Stimulated activated CD8-positive, alpha-beta memory T cell treated with anti-CD3 and anti-CD28 coated beads, Interleukin-15, amount 100 ng/mL, for 4 hours (primary cell): ENCODE results near the gene AGAP2.

Source experiments
- DNase-seq, 2 donors: peaks; one replicate each; pipeline ENCODE4 v3.0.0-alpha.2; 2020; ENCODE audit warnings: low read depth in 2 of 2

Gene AGAP2

DNA sequence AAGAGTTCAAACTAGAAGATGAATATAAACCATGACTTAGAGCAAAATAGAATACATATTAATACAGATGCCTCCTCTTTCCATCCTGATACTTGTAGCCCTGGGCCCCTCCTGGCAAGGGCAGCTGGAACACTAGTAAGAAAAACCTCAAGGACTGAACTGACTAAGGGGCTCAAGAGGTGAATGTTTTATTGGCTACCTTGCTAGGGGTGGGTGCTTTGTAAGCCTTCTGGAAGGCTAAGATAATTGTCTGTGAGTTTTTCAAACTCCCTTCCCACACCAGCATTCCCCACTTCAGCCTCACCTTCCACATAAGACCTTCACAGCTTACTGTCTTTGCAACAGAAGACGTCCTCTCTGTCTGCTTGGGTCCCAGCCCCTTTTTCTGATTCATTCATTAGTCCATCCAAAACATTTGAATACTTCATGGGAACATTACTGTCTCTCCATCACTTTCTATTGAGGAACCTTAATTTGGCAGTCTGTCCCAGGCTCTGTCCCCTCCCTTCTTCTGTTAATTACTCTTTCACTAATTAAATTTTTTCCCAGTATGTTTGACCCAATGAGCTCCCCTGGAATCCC is 15.3 kb upstream of the AGAP2 start:
- DNase-seq: no peak

DNA sequence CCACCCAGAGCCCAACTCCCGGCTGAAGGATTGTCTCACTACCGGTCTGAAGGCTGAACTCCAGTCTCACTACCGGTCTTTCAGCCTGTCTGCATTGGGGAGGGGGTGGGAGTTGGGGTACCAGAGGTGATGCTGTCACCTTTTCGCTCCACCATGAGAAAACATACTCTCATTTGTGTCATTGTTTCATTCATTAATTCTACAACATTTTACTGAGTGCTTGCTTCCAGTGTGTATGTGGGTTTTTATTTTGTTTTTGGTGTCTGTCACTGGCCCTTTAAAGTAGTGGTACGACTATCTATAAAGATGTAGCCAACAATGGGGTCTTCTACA is 14.1 kb upstream of the AGAP2 start:
- DNase-seq: no peak

DNA sequence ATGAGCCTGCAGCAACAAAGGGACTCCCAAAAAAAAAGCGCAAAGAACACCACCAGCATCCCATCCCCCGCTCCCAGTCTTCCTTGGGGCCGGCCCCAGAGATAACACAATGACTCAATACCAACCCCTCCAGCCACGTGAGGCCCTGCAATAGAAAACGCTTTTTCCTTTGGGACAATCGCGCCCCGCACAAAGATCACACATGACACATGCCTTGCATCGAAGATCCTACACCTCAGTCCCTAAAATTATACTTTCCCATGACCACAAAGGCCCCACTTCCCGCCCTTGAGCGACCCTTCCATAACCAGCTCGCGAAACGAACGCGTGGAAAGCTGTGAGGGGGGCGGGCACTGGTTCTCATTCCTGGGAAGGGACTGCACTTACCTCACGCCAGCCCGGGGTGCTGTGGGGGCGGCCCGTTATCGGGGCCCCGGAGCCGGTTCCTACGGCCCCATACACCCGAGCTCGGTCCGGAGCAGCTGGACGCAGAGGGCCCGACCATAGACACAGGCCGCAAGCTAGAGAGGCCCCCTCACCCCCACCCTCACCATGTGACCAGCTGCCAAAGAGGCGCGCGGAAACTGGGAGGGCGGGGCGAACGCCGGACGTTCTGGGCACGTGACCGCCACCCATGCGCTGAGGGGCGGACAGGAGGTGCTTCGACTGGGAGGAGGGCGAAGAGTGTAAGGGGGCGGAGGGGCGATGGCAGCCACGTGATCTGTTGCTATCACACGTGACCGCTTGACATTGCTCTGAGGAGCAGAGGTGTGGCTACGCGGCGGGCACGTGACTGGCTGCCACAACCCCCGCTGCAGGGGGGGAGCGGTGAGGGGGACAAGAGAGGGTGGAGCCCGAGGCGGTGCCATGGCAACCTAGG is 13.5 kb upstream of the AGAP2 start, which contains the start of gene CDK4:
CDK4 (minus strand) TSS at position 523 of the 880 bp plus-strand sequence. CDS start 593 bp downstream, outside the sequence.
- peak; percentile 98 to 99 for DNase-seq

DNA sequence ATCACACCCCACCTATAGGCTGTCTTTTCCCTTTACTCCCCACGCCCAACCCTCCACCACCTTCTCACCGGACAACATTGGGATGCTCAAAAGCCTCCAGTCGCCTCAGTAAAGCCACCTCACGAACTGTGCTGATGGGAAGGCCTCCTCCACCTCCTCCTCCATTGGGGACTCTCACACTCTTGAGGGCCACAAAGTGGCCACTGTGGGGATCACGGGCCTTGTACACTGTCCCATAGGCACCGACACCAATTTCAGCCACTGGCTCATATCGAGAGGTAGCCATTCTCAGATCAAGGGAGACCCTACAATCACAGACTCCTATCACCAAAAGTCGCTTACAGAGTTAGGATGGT is 12.9 kb upstream of the AGAP2 start:
- no peak for DNase-seq

DNA sequence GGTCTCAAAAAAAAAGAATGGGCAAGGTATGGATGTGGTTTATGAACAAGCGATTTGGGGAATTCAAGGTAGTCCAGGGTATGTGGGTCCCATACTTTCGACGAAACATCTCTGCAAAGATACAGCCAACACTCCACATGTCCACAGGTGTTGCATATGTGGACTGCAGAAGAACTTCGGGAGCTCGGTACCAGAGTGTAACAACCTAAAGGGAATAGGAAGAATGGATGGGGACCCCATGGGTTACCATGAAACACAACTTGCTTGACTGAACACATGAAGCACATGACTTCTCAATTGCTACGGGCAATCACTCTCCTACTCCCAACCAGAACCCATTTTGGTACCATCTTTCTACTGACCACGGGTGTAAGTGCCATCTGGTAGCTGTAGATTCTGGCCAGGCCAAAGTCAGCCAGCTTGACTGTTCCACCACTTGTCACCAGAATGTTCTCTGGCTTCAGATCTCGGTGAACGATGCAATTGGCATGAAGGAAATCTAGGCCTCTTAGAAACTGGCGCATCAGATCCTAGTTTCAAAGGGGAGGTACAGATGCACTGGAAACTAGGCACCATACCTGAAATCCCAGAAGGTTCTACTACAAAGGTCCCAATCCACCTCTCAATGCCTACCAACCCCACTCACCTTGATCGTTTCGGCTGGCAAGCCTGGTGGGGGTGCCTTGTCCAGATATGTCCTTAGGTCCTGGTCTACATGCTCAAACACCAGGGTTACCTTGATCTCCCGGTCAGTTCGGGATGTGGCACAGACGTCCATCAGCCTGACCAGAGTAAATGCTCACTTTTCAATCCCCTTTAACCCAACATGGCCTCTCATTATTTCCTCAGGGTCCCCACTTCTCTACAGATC is 12.3 kb upstream of the AGAP2 start:
- no peak for DNase-seq

DNA sequence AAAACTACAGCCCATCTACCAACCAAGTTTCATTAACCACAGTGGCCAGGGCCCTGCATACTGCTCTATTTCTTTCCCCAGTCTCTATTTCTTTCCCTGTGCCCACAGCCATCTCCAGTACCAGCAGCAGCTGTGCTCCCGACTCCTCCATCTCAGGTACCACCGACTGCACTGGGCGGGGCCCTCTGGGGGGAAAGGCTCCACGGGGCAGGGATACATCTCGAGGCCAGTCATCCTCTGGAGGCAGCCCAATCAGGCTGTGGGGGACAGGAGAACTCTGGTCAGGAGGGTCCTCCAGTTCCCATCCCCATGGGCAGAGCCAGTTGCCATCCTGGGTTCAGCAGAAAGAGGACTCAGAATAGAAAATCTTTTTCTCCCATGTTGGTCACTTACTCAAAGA is 10.5 kb upstream of the AGAP2 start:
- no peak for DNase-seq

DNA sequence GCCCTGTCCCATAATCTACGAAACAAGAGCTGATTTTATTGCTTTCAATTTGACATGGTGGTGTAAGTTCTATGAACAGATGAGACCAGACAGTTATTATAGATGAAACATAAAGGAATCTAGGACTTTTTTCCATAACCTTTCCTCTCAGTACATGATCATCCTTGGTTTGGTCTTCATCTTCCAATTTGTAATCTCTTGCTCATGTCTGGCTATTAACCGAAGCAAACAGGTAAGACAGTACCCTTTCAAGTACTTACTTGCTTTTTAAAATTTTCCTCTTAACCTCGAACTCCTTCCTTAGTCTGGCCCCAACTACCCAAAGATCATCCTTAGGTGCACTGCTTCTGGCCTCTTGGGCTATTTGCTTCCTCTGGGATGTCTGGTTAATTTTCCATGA is 7.5 kb upstream of the AGAP2 start:
- no peak for DNase-seq

DNA sequence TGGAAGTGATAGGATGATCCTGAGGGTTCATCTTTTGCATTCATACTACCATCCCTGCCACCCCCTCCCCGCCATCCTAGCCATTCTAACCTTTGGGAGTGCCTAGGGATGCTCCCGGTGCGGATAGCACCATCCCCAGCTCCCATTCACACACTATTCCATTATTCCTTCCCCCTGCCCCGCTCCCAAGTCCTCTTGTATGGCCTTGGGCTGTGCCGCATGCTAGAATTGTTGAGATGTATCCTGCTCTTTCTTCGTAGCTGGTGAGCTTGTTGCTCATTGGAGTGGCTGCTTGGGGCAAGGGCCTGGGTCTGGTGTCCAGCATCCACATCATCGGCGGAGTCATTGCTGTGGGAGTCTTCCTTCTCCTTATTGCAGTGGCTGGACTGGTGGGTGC is 6.9 kb upstream of the AGAP2 start:
- no peak for DNase-seq

DNA sequence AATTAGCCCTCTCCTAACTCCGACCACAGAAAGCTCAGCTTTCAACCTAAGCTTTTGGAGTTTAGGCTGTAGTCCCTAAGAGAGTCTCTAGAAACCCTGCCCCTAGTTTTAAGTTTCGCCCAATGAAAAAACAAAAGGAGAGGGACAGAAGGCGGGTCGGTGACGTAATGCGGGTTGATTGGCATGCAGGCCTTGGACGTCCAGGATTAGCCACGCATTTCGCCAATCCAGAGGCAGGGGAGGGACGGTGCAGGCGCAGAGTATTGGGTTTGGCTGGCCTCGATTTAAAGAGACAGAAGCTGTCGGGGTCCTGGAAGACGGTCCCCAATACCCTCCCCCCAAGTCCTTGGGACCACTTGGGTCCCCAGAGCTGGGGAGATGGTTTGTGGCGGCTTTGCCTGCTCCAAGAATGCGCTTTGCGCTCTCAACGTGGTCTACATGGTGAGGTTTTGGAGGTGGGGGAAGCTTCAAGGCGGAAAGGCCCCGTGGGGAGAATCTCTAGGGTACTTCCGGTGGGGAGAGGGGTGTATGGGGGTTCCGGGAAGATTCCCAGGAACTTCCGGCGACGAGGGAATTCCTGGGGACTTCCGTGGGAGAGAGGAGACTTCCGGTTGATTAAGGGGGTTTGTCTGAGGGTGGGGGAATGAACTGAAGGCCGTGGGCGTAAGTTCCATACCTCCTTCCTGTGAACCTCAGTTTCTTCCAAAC is 6.4 kb upstream of the AGAP2 start, which contains the start of gene TSPAN31:
TSPAN31 (plus strand) TSS at position 263 of the 708 bp plus-strand sequence; CDS start at position 379, 116 bp downstream.
- DNase-seq: peak; percentile 81 to 92

DNA sequence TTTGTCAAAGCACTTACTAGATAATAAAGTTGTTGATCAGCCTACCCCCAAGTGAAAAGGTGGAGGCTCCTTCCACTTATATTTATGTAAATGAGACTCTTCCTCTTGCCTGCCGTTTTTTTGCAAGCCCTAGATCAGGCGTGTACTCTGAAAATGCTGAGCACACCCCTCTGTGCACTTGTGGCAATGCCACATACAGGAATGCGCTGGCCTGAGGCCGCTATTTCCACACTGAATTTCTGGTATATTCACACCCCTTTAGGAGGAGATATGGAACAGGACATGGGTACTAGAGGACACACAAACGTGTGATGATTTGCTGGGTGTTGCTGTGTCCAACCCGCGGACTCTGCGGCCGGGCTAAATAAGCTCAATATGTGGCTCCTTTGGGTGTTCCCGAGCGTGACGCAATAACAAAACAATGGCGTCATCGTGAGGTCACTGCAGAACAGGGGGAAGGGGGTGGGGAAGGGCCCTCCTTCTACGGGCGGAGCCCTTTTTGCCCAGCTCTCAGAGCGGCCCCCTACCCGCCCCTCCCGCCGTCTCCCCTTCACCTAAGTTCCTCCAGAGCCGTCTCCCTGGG is 5.7 kb upstream of the AGAP2 start:
- peak in 1 of 2 donors; percentile 45 for DNase-seq

DNA sequence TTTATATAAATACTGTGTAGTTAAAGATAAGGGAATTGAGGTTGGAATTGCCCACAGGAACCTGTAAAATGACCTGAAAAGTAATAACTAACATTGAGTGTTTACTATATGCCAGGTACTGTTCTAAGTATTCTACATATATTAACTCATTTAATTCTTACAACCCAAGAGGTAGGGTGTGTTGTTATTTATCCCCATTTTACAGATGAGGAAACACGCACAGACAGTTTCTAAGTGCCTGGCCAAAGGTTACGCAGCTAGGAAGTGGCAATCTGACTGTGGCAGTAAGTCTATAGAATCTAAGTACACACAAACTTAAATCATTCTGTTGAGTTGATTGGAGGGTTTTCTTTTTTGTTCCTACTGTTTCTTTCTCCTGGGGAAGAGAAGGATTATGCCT is 5.2 kb upstream of the AGAP2 start:
- DNase-seq: no peak

DNA sequence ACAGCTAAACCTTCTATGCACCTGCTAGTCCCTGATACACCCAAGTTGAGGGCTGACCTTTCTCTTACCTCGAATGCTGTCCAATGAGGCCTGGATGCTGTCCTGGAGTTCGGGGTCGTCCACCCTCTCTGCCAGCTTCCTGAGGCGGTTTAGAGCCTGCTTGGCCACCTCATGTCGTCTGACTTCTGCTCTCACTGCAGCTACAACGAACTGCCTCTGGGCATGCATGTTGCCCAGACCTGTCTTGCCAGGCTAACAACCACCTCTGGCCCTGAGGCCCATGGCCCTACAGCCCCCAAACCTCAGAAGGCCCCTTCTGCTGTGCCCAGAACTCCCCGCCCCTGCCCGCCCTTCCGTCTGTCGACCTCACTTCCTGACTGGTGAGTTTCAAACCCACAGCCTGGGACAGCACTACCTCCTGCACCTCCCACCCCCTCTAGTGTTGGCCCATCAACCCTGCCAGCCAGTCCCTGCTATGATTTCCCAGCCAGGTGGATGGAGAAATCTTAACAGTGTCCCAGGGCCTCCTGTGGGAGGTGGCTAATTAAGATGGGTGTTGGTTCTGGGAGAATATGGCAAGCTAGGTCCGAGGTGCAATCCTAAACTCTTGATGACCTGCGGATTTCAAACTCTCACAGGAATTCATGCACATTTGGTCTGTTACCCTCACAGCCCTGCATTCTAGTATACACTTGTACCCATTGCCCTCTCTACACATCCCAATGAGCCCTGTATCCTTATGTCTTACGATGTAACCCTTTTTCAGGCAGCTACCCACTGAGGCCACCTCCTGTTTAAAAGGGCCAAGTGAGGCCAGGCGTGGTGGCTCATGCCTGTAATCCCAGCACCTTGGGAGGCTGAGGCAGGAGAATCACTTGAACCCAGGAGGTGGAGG is 3.5 kb upstream of the AGAP2 start:
- peak; percentile 55 to 72 for DNase-seq

DNA sequence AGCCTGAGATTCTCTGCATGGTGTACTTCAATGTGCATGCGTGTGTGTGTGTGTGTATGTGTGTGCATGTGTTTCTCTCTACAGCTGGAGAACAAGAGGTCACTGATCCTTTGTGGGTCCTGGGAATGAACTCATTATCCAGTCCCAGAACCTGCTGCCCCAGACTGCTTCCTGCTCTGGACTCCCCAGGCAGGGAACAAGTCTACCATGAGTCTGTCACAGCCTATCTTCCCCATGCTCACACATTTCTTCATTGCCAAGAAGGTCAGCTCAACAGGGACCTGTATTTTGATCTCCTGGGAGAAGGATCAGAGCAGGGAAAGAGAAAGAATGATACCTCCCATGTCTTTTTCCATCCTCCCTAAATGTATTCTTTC is 2.9 kb upstream of the AGAP2 start:
- DNase-seq: no peak

DNA sequence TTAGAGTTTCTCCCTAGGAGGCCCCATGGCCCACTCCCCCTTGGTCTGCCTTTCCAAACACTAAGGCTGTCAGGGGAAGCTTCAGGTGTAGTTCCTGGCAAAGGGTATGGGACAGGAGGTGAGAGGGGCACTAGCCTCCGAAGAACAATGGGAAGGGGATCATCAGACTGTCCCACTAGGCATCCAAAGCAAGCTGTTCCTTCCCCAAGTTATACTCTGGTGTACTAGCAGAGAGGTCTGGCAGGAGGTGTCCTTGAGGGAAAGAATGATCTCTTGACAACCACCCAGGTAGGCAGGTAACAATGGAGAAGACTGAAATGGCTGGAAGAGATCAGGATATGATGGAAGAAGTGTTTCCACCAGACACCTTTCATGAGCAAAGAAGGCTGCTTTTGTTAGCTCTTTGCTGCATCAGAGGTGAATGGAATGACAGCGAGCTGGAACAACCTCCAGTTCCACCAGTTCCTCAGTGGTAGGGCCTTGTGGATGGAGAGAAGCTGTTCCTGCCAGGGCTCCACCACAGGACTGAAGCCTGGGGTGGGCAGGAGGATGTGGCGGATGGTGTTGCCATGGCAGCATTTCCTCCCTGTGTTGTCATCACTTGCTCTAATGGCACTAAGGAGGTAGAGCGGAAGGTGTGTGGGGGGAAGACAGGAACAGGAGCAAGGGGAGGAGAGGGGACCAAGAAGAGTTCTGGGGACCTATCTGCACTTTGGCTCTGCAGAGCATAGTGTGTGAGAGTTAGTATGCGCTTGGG is 2.3 kb upstream of the AGAP2 start:
- DNase-seq: peak; percentile 60 to 63

DNA sequence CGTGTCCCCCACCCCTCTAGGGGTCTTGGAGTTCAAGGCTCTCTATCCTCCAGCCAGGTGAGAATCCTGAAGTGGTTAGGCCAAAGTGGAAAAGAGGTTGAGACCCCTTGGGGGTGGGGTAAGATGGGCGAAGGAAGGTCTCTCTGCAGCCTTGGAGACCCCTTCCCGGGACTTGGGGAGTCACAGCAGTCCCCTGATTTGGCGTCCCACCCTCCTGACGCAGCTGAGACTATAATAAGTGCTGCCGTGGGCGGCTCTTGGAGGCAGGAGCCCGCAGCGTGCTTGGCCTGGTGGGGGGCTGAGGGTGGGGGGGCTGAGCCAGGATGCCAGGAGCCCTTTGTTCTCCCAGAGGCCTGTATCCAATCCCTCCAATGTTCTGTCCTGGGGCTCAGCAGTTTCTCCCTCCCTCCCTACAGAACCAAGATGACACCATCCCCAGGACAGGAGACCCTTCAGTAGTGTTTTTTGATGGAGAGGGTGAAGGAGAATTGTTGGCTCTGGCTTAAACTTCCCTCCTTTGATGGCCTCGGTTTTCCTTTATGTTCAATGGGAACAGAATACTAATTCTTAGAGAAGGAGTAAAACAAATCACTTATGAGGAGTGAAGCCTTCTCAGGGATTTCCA is 1.5 kb upstream of the AGAP2 start:
- no peak for DNase-seq

DNA sequence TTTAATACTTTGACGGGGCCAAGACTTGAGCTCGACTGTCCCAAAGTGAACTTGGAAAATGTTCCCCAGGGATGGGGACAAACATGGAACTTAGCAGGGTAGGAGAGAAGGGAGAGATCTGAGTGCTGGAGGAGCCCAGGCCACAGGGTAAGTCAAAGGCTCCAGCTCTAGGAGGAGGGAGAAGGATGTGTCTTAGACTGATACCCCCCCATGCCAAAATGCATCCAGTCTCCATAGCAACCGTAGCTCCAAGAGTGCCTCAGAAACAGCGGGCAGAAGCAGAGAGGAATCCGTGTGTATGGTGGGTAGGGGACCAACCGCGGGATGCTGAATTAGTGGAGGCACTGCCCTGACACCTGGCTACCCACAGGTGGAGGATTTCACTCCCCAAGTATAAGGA is 845 bp upstream of the AGAP2 start:
- no peak for DNase-seq

DNA sequence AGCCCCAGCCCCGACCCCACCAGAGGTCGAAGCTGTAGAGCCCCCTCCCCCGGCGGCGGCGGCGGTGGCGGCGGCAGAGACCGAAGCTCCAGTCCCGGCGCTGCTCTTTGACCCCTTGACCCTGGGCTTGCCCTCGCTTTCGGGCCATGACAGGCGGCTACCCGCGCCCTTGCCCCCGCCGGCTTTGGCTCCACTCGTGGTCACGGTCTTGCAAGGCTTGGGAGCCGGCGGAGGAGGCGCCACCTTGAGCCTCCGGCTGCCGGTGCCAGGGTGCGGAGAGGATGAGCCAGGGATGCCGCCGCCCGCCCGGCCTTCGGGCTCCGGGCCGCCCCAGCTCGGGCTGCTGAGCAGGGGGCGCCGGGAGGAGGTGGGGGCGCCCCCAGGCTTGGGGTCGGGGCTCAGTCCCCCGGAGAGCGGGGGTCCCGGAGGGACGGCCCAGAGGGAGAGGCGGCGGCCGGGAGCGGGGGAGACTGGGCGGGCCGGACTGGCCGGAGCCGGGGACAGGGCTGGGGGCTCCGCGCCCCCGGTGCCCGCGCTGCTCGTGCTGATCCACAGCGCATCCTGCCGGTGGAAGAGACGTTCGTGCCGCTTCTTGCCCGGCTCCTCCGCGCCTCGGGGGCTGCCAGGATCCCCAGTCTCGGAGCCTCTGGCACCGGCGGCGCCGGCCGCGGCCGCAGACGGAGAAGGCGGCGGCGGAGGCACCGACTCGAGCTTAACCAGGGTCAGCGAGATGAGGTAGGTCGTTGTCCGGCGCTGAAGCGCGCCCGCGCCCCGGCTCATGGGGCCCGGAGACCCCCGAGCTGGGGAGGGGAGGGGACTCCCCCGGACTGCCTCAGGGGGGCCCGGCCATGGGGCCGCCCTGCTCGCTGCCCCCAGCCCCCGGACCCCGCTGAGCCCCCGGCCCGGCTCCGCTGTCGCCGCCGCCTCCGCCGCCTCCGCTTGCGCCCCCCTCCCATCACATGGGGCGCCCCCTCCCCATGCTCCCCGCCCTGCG is 778 bp downstream of the AGAP2 start:
- no peak for DNase-seq
